ENCODE results near the gene ILF2. TPM values are rescaled to one million over a fixed set of nuclear protein-coding genes. Genes with fewer than 3 reads are reported as not detected.
A peak's percentile ranks its signal among the peaks of the same experiment; 100 is the strongest.

The ILF2 gene
- polyA plus RNA-seq, 1 donor (not counting 4 experiments of a cell fraction or from before 2014, with no cell fraction given): 232 TPM

GRCh38 chr1:153616144-153616916 lies 54.5 kb downstream of the ILF2 start, which contains the start of gene S100A14:
TSS of gene S100A14 (minus strand) at chr1:153616325. CDS start at chr1:153615858, 467 bp downstream.
- Histone ChIP-seq H3K36me3 (ENCODE audit: control insufficient read depth in 2 of 2, extremely low read depth in 1 of 2, insufficient read depth in 2 of 2, low read length in 2 of 2) (peaks cover 8 to 42% of the 10 kb centered on the region in 2 experiments), H3K4me1 (ENCODE audit: control insufficient read depth, extremely low read depth, insufficient read depth, low read length) (peaks cover 33% of the 10 kb centered on the region), H3K79me2 (ENCODE audit: control insufficient read depth, insufficient read depth, low read length) (peaks cover 46% of the 10 kb centered on the region), H3K9me3 (ENCODE audit: control insufficient read depth, low read depth, low read length) (no peaks in the 10 kb centered on the region), H3K4me3 (ENCODE audit: control insufficient read depth in 2 of 3, extremely low read depth in 1 of 3, insufficient read depth in 2 of 3, low read depth in 1 of 3, low read length in 3 of 3) (peak within 1 kb of the TSS; percentile 90 to 100 (median 98)), H3K9ac (ENCODE audit: control insufficient read depth, extremely low read depth, insufficient read depth, low read length) (peak within 1 kb of the TSS; percentile 99), H3K27ac (ENCODE audit: control insufficient read depth, insufficient read depth, low read length) (peak within 1 kb of the TSS; percentile 99), H2AFZ (ENCODE audit: control insufficient read depth, low read length) (no peak within 1 kb of the TSS), H3K27me3 (ENCODE audit: control insufficient read depth, extremely low read depth, insufficient read depth, low read length) (no peaks in the 10 kb centered on the region), H4K20me1 (ENCODE audit: control insufficient read depth, extremely low read depth, insufficient read depth, low read length) (no peaks in the 10 kb centered on the region), H3K9me1 (ENCODE audit: control insufficient read depth, extremely low read depth, insufficient read depth, low read length) (no peaks in the 10 kb centered on the region), H3K4me2 (ENCODE audit: control insufficient read depth, extremely low read depth, insufficient read depth, low read depth, low read length) (peak within 1 kb of the TSS; percentile 86)
- peak; percentile 87 for FAIRE-seq
- TF ChIP-seq EZH2 (IDR thresholded peaks at IDR 0.05; ENCODE audit: low read length): no peak
- DNase-seq (ENCODE audit: low read depth, low spot score): peak; percentile 95
- dilution Hi-C loops (cut with MboI; ENCODE audit: extremely low pct_ligation_motif_present, low sequenced_read_pairs): no loop called here

GRCh38 chr1:153615406-153615805 lies 55.4 kb downstream of the ILF2 start:
- Histone ChIP-seq H3K9me1 (ENCODE audit: control insufficient read depth, extremely low read depth, insufficient read depth, low read length) (no peaks in the 10 kb centered on the region), H3K79me2 (ENCODE audit: control insufficient read depth, insufficient read depth, low read length) (peaks cover 54% of the 10 kb centered on the region), H3K36me3 (ENCODE audit: control insufficient read depth in 2 of 2, extremely low read depth in 1 of 2, insufficient read depth in 2 of 2, low read length in 2 of 2) (peaks cover 8 to 39% of the 10 kb centered on the region in 2 experiments), H4K20me1 (ENCODE audit: control insufficient read depth, extremely low read depth, insufficient read depth, low read length) (no peaks in the 10 kb centered on the region), H3K4me1 (ENCODE audit: control insufficient read depth, extremely low read depth, insufficient read depth, low read length) (peaks cover 33% of the 10 kb centered on the region), H3K27me3 (ENCODE audit: control insufficient read depth, extremely low read depth, insufficient read depth, low read length) (no peaks in the 10 kb centered on the region), H3K4me3 (ENCODE audit: control insufficient read depth in 2 of 3, extremely low read depth in 1 of 3, insufficient read depth in 2 of 3, low read depth in 1 of 3, low read length in 3 of 3) (peak overlapping the region; percentile 90 to 100 (median 98)), H3K9ac (ENCODE audit: control insufficient read depth, extremely low read depth, insufficient read depth, low read length) (peak overlapping the region; percentile 99), H3K4me2 (ENCODE audit: control insufficient read depth, extremely low read depth, insufficient read depth, low read depth, low read length) (peak overlapping the region; percentile 86), H3K9me3 (ENCODE audit: control insufficient read depth, low read depth, low read length) (no peaks in the 10 kb centered on the region), H2AFZ (ENCODE audit: control insufficient read depth, low read length) (no peak overlapping the region), H3K27ac (ENCODE audit: control insufficient read depth, insufficient read depth, low read length) (peak overlapping the region; percentile 99)
- FAIRE-seq: no peak
- TF ChIP-seq EZH2 (IDR thresholded peaks at IDR 0.05; ENCODE audit: low read length) (no peak), CTCF (optimal IDR thresholded peaks at IDR 0.05 in 1 of 3, IDR thresholded peaks at IDR 0.05 in 1 of 3, conservative IDR thresholded peaks at IDR 0.05 in 1 of 3; ENCODE audit: extremely low read depth in 1 of 3, insufficient read depth in 2 of 3, low read length in 3 of 3) (no peak)
- DNase-seq (ENCODE audit: low read depth, low spot score): no peak
- dilution Hi-C loops (cut with MboI; ENCODE audit: extremely low pct_ligation_motif_present, low sequenced_read_pairs): no loop called here

All from keratinocyte (primary cell).